ENCODE results near the gene PRKAG2.
"Not testable (repeated sequence)": the region's sequence is repeated elsewhere in the genome, so short reads cannot be mapped to it uniquely, and the experiment has no call there.

The PRKAG2 gene

DNA sequence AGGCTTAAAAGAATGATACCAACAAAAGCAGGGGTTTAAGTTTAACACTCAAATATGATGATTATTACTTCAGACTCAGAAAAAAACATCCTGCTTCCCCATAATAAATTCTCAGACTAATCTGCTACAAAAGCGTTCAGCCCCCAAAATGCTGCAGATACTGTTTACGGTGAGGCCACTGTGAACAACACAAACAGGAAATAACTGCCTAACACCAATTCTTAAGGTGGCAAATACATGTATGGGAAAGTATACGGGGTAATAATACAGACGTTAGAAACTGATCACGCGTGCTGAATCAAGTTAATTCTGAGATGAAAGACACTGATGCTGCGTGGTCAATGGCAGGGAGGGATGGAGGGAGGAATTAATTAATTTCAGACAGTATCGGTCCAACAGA lies 295.2 kb downstream of the PRKAG2 start:
- in situ Hi-C loops (cut with HindIII; ENCODE audit: low sequenced_read_pairs): no loop called here
- DNase-seq (ENCODE audit: low read depth): no peak
- TF ChIP-seq, protein P1, sequence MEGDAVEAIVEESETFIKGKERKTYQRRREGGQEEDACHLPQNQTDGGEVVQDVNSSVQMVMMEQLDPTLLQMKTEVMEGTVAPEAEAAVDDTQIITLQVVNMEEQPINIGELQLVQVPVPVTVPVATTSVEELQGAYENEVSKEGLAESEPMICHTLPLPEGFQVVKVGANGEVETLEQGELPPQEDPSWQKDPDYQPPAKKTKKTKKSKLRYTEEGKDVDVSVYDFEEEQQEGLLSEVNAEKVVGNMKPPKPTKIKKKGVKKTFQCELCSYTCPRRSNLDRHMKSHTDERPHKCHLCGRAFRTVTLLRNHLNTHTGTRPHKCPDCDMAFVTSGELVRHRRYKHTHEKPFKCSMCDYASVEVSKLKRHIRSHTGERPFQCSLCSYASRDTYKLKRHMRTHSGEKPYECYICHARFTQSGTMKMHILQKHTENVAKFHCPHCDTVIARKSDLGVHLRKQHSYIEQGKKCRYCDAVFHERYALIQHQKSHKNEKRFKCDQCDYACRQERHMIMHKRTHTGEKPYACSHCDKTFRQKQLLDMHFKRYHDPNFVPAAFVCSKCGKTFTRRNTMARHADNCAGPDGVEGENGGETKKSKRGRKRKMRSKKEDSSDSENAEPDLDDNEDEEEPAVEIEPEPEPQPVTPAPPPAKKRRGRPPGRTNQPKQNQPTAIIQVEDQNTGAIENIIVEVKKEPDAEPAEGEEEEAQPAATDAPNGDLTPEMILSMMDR (IDR thresholded peaks at IDR 0.05; ENCODE audit: low read depth, low read length, missing control alignments): no peak

GRCh38 chr7:151579644-151580043 lies 297.3 kb downstream of the PRKAG2 start:
- in situ Hi-C loops (cut with HindIII; ENCODE audit: low sequenced_read_pairs): no loop called here
- H3K4me3 ChIP-seq (ENCODE audit: low read depth, low read length): no peak overlapping the region
- TF ChIP-seq, protein P1 (IDR thresholded peaks at IDR 0.05; ENCODE audit: low read depth, low read length, missing control alignments): no peak
- DNase-seq (ENCODE audit: low read depth): no peak

More for the DNA sequence above, 295.2 kb downstream of the PRKAG2 start:
- H3K4me3 ChIP-seq (ENCODE audit: low read depth, low read length): no peak overlapping the region

- DNase-seq (ENCODE audit: low read depth): no peak
- TF ChIP-seq, protein P1 (IDR thresholded peaks at IDR 0.05; ENCODE audit: low read depth, low read length, missing control alignments): no peak
- no peak overlapping the region for H3K4me3 ChIP-seq (ENCODE audit: low read depth, low read length)
- in situ Hi-C loops (cut with HindIII; ENCODE audit: low sequenced_read_pairs): no loop called here
These were observed 301.5 kb downstream of the PRKAG2 start for GRCh38 chr7:151575410-151575809.

- in situ Hi-C loops (cut with HindIII; ENCODE audit: low sequenced_read_pairs); H3K4me3 ChIP-seq (ENCODE audit: low read depth, low read length); DNase-seq (ENCODE audit: low read depth): not testable (repeated sequence)
These were observed 303.9 kb downstream of the PRKAG2 start for GRCh38 chr7:151573046-151573445.

DNA sequence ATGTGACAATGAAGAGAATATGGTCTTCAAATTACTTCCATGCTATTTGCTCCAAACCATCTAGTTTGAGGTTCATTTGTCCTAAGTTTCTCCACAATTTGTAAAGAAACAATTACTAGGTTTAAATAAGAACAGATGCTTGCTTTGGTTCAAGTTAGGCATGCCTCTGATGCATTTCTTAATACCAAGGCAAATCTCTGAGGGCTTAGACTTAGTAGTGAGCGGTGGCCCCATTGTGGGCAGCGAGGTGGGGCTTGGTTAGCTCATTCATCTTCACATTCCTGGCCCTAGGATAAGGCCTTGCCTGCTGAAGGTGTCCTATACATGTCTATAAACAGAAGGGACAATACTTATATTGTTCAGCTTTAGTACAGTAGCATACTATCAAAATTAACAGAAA lies 304.8 kb downstream of the PRKAG2 start:
- in situ Hi-C loops (cut with HindIII; ENCODE audit: low sequenced_read_pairs): no loop called here
- H3K4me3 ChIP-seq (ENCODE audit: low read depth, low read length): no peak overlapping the region
- no peak for DNase-seq (ENCODE audit: low read depth)
- TF ChIP-seq, protein P1 (IDR thresholded peaks at IDR 0.05; ENCODE audit: low read depth, low read length, missing control alignments): no peak

GRCh38 chr7:151571471-151571870 lies 305.4 kb downstream of the PRKAG2 start:
- H3K4me3 ChIP-seq (ENCODE audit: low read depth, low read length): no peak overlapping the region
- TF ChIP-seq, protein P1 (IDR thresholded peaks at IDR 0.05; ENCODE audit: low read depth, low read length, missing control alignments): no peak
- in situ Hi-C loops (cut with HindIII; ENCODE audit: low sequenced_read_pairs): no loop called here
- DNase-seq (ENCODE audit: low read depth): no peak

DNA sequence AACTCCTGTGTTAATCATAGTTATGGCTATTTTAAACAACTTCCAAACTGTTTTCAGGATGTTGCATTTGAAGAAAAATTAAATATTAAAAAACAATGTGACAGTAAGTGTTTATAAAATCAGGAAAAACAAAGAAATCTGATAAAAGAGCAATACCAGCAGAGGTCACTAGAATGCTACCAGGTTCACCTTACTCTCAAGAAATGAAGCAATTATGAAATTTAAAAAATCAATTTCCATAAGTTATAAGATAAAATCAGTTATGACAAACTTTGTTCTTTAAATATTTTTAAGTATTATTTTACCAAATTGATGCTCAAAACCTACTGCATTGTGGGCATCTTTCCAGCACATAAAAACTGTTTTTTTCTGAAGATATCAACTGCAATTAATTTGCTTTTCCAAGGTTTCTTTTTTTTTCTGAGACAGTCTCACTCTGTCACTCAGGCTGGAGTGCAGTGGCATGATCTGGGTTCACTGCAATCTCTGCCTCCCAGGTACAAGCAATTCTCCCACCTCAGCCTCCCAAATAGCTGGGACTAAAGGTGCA lies 306.5 kb downstream of the PRKAG2 start:
- no peak overlapping the region for H3K4me3 ChIP-seq (ENCODE audit: low read depth, low read length)
- TF ChIP-seq, protein P1 (IDR thresholded peaks at IDR 0.05; ENCODE audit: low read depth, low read length, missing control alignments): peak; percentile 46
- in situ Hi-C loops (cut with HindIII; ENCODE audit: low sequenced_read_pairs): no loop called here
- peak; percentile 35 for DNase-seq (ENCODE audit: low read depth)
